Endodermal cell (in vitro differentiated cells): ENCODE measurements around the gene C16orf86. TPM values are rescaled to one million over a fixed set of nuclear protein-coding genes. Genes with fewer than 3 reads are reported as not detected.

Experiments used
- DNase-seq: peaks from one replicate; pipeline ENCODE4 v3.0.0-alpha.2; 2017
- H3K27ac ChIP-seq: 2 replicates; pipeline ENCODE4 v1.5.1; 2013; ENCODE audit warnings: mild to moderate bottlenecking, low read depth, low read length, moderate library complexity
- H3K27me3 ChIP-seq: 2 replicates; pipeline ENCODE4 v1.6.1; 2013; ENCODE audit warnings: mild to moderate bottlenecking, low read length, moderate library complexity; ENCODE audit not compliant: insufficient read depth, control insufficient read depth, poor library complexity, severe bottlenecking
- H3K36me3 ChIP-seq: 2 replicates; pipeline ENCODE4 v1.7.0; 2013; ENCODE audit warnings: mild to moderate bottlenecking, low read length, moderate library complexity; ENCODE audit not compliant: control insufficient read depth, insufficient read depth
- H3K4me1 ChIP-seq: one replicate; pipeline ENCODE4 v1.7.0; 2013; ENCODE audit warnings: low read length; ENCODE audit not compliant: control insufficient read depth, insufficient read depth
- H3K4me3 ChIP-seq: 2 replicates; pipeline ENCODE4 v1.5.1; 2013; ENCODE audit warnings: mild to moderate bottlenecking, low read length, moderate library complexity
- H3K9ac ChIP-seq: 2 replicates; pipeline ENCODE4 v1.6.1; 2013; ENCODE audit warnings: mild to moderate bottlenecking, low read length, moderate library complexity; ENCODE audit not compliant: poor library complexity, severe bottlenecking; ENCODE audit errors: extremely low read depth
- H3K9me3 ChIP-seq: 2 replicates; pipeline ENCODE4 v1.6.1; 2013; ENCODE audit warnings: mild to moderate bottlenecking, low read length, moderate library complexity; ENCODE audit not compliant: control insufficient read depth
- H3K27ac Mint-ChIP-seq: 2 replicates; pipeline ENCODE4 v1.8.0; 2020; ENCODE audit warnings: mixed read lengths
- H3K27me3 Mint-ChIP-seq: 2 replicates; pipeline ENCODE4 v1.8.0; 2021; ENCODE audit warnings: mild to moderate bottlenecking, mixed read lengths; ENCODE audit not compliant: insufficient read depth
- H3K36me3 Mint-ChIP-seq: 2 replicates; pipeline ENCODE4 v1.8.0; 2020; ENCODE audit warnings: low read depth, mixed read lengths
- H3K4me1 Mint-ChIP-seq: 2 replicates; pipeline ENCODE4 v1.8.0; 2020; ENCODE audit warnings: mixed read lengths
- H3K4me3 Mint-ChIP-seq: 2 replicates; pipeline ENCODE4 v1.8.0; 2020; ENCODE audit warnings: mild to moderate bottlenecking, moderate library complexity, mixed read lengths
- H3K9me3 Mint-ChIP-seq: 2 replicates; pipeline ENCODE4 v1.8.0; 2020; ENCODE audit warnings: mild to moderate bottlenecking, mixed read lengths
- WGBS, 2 experiments: methylation state at CpG; one replicate each; pipeline versions ENCODE4 v1.1.5 to v1.1.7; 2013; ENCODE audit warnings: missing lambda C conversion rate in 2 of 2, mixed read lengths in 1 of 2; ENCODE audit not compliant: insufficient coverage in 1 of 2, insufficient read length in 1 of 2; 5-methylcytosine and 5-hydroxymethylcytosine counted together
- total RNA-seq, 2 donors: library from RNA; stranded (reverse); fragmentation: NEBNext Ultra II Directional in 1 of 2; extraction: Animal tissue kit (Norgen Biotek cat#: 25700) in 1 of 2; gene quantifications; 2 replicates in 1 of 2; 3 replicates in 1 of 2; pipeline ENCODE4 v1.2.1, GENCODE V29; 2021
- TF ChIP-seq, protein P1 (sequence below): fragments of 200-600 bp; sonication (generic); conservative IDR thresholded peaks from 2 replicates; pipeline ENCODE4 v1.5.0; 2021; ENCODE audit warnings: antibody characterized with exemption, mild to moderate bottlenecking

Gene C16orf86
- total RNA-seq, 2 donors from 2014 or later = 3.6 to 4.7 TPM

DNA sequence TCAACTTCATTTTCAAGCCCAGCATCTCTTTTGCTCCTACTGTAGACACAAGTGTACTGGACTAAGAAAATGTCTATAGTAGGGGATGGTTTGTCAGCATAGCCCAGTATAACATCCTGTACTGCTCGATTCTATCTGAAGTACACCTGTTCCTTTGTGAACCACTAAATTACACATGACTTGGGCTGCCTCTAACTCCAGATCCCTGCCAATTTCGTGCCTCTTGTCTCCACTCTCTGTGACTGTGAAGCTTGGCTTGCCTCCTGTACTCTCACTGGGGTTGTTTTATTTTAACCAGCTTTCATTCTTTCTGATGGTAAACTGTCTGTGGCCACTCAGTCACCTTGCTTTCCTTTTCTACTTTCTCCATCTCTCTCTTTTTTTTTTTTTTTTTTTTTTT lies 28.0 kb downstream of the C16orf86 start:
- Histone ChIP-seq H3K4me3 (no peak overlapping the region), H3K4me1 (no peaks in the 10 kb centered on the region), H3K27ac (no peak overlapping the region), H3K27me3 (no peaks in the 10 kb centered on the region), H3K36me3 (peaks cover 16% of the 10 kb centered on the region), H3K9me3 (peaks cover 4% of the 10 kb centered on the region), H3K9ac (no peak overlapping the region)
- Mint-ChIP-seq H3K27ac (no peak overlapping the region), H3K36me3 (peaks cover 21% of the 10 kb centered on the region), H3K9me3 (peaks cover 6% of the 10 kb centered on the region), H3K4me1 (peaks cover 8% of the 10 kb centered on the region), H3K4me3 (no peak overlapping the region), H3K27me3 (no peaks in the 10 kb centered on the region)
- 92 to 97% methylated on average over 2 of the region's 2 CpGs for WGBS, 2 experiments
- TF ChIP-seq, protein P1, sequence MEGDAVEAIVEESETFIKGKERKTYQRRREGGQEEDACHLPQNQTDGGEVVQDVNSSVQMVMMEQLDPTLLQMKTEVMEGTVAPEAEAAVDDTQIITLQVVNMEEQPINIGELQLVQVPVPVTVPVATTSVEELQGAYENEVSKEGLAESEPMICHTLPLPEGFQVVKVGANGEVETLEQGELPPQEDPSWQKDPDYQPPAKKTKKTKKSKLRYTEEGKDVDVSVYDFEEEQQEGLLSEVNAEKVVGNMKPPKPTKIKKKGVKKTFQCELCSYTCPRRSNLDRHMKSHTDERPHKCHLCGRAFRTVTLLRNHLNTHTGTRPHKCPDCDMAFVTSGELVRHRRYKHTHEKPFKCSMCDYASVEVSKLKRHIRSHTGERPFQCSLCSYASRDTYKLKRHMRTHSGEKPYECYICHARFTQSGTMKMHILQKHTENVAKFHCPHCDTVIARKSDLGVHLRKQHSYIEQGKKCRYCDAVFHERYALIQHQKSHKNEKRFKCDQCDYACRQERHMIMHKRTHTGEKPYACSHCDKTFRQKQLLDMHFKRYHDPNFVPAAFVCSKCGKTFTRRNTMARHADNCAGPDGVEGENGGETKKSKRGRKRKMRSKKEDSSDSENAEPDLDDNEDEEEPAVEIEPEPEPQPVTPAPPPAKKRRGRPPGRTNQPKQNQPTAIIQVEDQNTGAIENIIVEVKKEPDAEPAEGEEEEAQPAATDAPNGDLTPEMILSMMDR = no peak
- no peak for DNase-seq

DNA sequence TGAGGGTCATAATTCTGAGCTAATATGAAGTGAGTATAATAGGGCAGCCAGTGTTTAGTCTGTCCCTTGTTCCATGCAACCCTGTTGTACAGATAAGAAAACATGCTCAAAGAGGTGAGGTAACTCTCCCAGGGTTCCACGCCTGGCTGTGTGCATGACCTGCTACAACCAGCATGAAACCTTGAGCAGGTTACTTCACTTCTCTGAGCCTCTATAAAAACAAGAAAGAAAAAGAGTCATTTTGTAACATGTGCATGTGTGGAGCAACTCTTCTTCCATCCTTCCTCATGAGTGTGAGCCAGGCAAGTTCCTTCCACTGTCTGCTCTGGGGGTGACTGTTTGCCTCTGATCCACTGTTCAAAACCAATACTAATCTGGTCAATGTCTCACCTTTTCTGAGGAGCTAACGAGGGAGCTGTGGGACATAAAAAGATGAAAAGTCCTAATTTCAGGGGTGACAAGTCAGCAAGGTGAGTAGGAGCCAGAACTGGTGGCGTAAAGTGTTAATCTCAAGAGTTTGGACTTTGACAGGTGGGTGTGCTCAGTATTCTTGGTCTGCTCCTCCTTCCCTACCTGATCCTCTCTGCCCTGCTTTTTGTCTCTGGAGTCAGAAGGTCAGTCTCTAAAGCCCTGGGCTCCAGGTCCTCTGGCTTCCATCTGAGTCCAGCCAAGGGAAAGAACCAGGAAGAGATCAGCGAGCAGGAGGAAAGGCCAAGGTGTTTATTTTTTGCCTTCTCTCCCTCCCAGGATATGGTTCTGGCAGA lies 31.0 kb downstream of the C16orf86 start:
- peaks cover 16% of the 10 kb centered on the region for H3K36me3 ChIP-seq
- no peak overlapping the region for H3K9ac ChIP-seq
- TF ChIP-seq, protein P1 = no peak
- peaks cover 8% of the 10 kb centered on the region for H3K4me1 Mint-ChIP-seq
- no peaks in the 10 kb centered on the region for H3K4me1 ChIP-seq
- DNase-seq = no peak
- H3K4me3 ChIP-seq = no peak overlapping the region
- H3K27ac Mint-ChIP-seq = no peak overlapping the region
- peaks cover 8% of the 10 kb centered on the region for H3K9me3 ChIP-seq
- H3K9me3 Mint-ChIP-seq = peaks cover 6% of the 10 kb centered on the region
- H3K27ac ChIP-seq = no peak overlapping the region
- peaks cover 14% of the 10 kb centered on the region for H3K36me3 Mint-ChIP-seq
- H3K27me3 ChIP-seq = no peaks in the 10 kb centered on the region
- no peak overlapping the region for H3K4me3 Mint-ChIP-seq
- H3K27me3 Mint-ChIP-seq = no peaks in the 10 kb centered on the region
- WGBS, 2 experiments = 89 to 100% methylated on average over 3 to 4 of the region's 4 CpGs

DNA sequence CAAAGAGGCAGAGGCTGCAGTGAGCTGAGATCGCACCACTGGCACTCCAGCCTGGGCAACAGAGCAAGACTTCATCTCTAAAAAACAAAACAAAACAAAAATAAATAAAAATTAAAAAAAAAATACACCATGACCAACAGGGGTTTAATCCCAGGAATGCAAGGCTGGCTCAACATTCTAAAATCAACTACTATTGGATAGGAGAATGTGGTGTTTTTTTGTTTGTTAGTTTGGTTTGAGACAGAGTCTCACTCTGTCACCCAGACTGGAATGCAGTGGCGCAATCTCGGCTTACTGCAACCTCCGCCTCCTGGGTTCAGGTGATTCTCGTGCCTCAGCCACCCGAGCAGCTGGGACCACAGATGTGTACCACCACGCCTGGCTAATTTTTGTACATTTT lies 32.7 kb downstream of the C16orf86 start:
- H3K27ac Mint-ChIP-seq = no peak overlapping the region
- peaks cover 6% of the 10 kb centered on the region for H3K9me3 Mint-ChIP-seq
- H3K27me3 Mint-ChIP-seq = no peaks in the 10 kb centered on the region

More for the DNA sequence above, 32.7 kb downstream of the C16orf86 start:
- Histone ChIP-seq H3K27me3 (no peaks in the 10 kb centered on the region), H3K4me1 (no peaks in the 10 kb centered on the region), H3K9me3 (peaks cover 8% of the 10 kb centered on the region), H3K36me3 (peaks cover 16% of the 10 kb centered on the region), H3K9ac (no peak overlapping the region), H3K27ac (no peak overlapping the region), H3K4me3 (no peak overlapping the region)
- Mint-ChIP-seq H3K4me3 (no peak overlapping the region), H3K4me1 (peaks cover 8% of the 10 kb centered on the region), H3K36me3 (peaks cover 14% of the 10 kb centered on the region)
- DNase-seq = no peak
- TF ChIP-seq, protein P1 = no peak
- WGBS, 2 experiments = 97 to 100% methylated on average over 3 to 7 of the region's 7 CpGs
